Activated naive CD4-positive, alpha-beta T cell treated with anti-CD3 and anti-CD28 coated beads, Interleukin-2, amount 10 ng/mL, durations not matched to agents 7 days and 5 days (primary cell): ENCODE data around the gene CCDC158.
"Not testable (repeated sequence)": the region's sequence is repeated elsewhere in the genome, so short reads cannot be mapped to it uniquely, and the experiment has no call there.

Experiments used
- CTCF ChIA-PET: fragments of 350-600 bp; sonication (Branson Sonifier 250); formaldehyde crosslinking; loops from one replicate; lab custom pipeline; 2021; ENCODE audit warnings: antibody characterized with exemption; lab: Charles Lee
- DNase-seq: peaks from one replicate; pipeline ENCODE4 v3.0.0-alpha.2; 2020
- H3K27ac Mint-ChIP-seq: one replicate; pipeline ENCODE4 v1.8.0; 2021; ENCODE audit warnings: mild to moderate bottlenecking, moderate library complexity, mixed read lengths
- H3K27me3 Mint-ChIP-seq: one replicate; pipeline ENCODE4 v1.8.0; 2021; ENCODE audit warnings: mild to moderate bottlenecking, mixed read lengths
- H3K36me3 Mint-ChIP-seq: one replicate; pipeline ENCODE4 v1.8.0; 2021; ENCODE audit warnings: mixed read lengths
- H3K4me1 Mint-ChIP-seq: one replicate; pipeline ENCODE4 v1.8.0; 2021; ENCODE audit warnings: mixed read lengths
- H3K4me3 Mint-ChIP-seq: one replicate; pipeline ENCODE4 v1.8.0; 2021; ENCODE audit warnings: mild to moderate bottlenecking, moderate library complexity, mixed read lengths
- H3K9me3 Mint-ChIP-seq: one replicate; pipeline ENCODE4 v1.8.0; 2021; ENCODE audit warnings: mixed read lengths

Gene CCDC158

GRCh38 chr4:76443376-76443775 lies 22.4 kb upstream of the CCDC158 start:
- H3K9me3 Mint-ChIP-seq, result no peaks in the 10 kb centered on the region
- no peaks in the 10 kb centered on the region for H3K4me1 Mint-ChIP-seq
- CTCF ChIA-PET, result no interaction called here
- no peak overlapping the region for H3K4me3 Mint-ChIP-seq
- DNase-seq, result no peak
- H3K36me3 Mint-ChIP-seq, result no peaks in the 10 kb centered on the region
- no peak overlapping the region for H3K27ac Mint-ChIP-seq
- H3K27me3 Mint-ChIP-seq, result peaks cover 7% of the 10 kb centered on the region

GRCh38 chr4:76442807-76443206 lies 21.9 kb upstream of the CCDC158 start:
- H3K36me3 Mint-ChIP-seq, result no peaks in the 10 kb centered on the region
- no peak overlapping the region for H3K27ac Mint-ChIP-seq
- H3K27me3 Mint-ChIP-seq, result peaks cover 9% of the 10 kb centered on the region
- no peaks in the 10 kb centered on the region for H3K4me1 Mint-ChIP-seq
- CTCF ChIA-PET, result no interaction called here
- no peak for DNase-seq
- H3K4me3 Mint-ChIP-seq, result no peak overlapping the region
- H3K9me3 Mint-ChIP-seq, result no peaks in the 10 kb centered on the region

- no peak for DNase-seq
- no peak overlapping the region for H3K27ac Mint-ChIP-seq
- no peaks in the 10 kb centered on the region for H3K36me3 Mint-ChIP-seq
- H3K4me1 Mint-ChIP-seq, result no peaks in the 10 kb centered on the region
- no peaks in the 10 kb centered on the region for H3K9me3 Mint-ChIP-seq
- CTCF ChIA-PET, result no interaction called here
- peaks cover 16% of the 10 kb centered on the region for H3K27me3 Mint-ChIP-seq
- no peak overlapping the region for H3K4me3 Mint-ChIP-seq
Observed at GRCh38 chr4:76441881-76442280, 20.9 kb upstream of the CCDC158 start.

- H3K4me3 Mint-ChIP-seq, result no peak overlapping the region
- H3K4me1 Mint-ChIP-seq, result no peaks in the 10 kb centered on the region
- H3K27ac Mint-ChIP-seq, result no peak overlapping the region
- peaks cover 30% of the 10 kb centered on the region for H3K27me3 Mint-ChIP-seq
- no peak for DNase-seq
- no peaks in the 10 kb centered on the region for H3K36me3 Mint-ChIP-seq
- H3K9me3 Mint-ChIP-seq, result no peaks in the 10 kb centered on the region
- CTCF ChIA-PET, result no interaction called here
Observed at GRCh38 chr4:76439491-76439890, 18.6 kb upstream of the CCDC158 start.

- H3K36me3 Mint-ChIP-seq, result no peaks in the 10 kb centered on the region
- no peak overlapping the region for H3K4me3 Mint-ChIP-seq
- no peak for DNase-seq
- no peak overlapping the region for H3K27ac Mint-ChIP-seq
- peaks cover 39% of the 10 kb centered on the region for H3K27me3 Mint-ChIP-seq
- H3K9me3 Mint-ChIP-seq, result no peaks in the 10 kb centered on the region
- CTCF ChIA-PET, result no interaction called here
- H3K4me1 Mint-ChIP-seq, result no peaks in the 10 kb centered on the region
Observed at GRCh38 chr4:76435528-76436319, 14.8 kb upstream of the CCDC158 start.

GRCh38 chr4:76434901-76435527 lies 14.1 kb upstream of the CCDC158 start, which contains the start of gene SHROOM3:
Gene SHROOM3 (plus strand): TSS chr4:76435229. CDS start chr4:76436053, 824 bp downstream.
- peaks cover 39% of the 10 kb centered on the region for H3K27me3 Mint-ChIP-seq
- H3K27ac Mint-ChIP-seq, result no peak within 1 kb of the TSS
- H3K36me3 Mint-ChIP-seq, result no peaks in the 10 kb centered on the region
- CTCF ChIA-PET, result interaction anchor here (6.5 kb wide), 1 partner anchor 67 kb away, joined by 54 read pairs; no protein-coding TSS in a partner anchor
- no peaks in the 10 kb centered on the region for H3K4me1 Mint-ChIP-seq
- no peak within 1 kb of the TSS for H3K4me3 Mint-ChIP-seq
- no peaks in the 10 kb centered on the region for H3K9me3 Mint-ChIP-seq
- no peak for DNase-seq

GRCh38 chr4:76430519-76431388 lies 9.8 kb upstream of the CCDC158 start:
- CTCF ChIA-PET, result interaction anchor here (0.6 to 6.5 kb wide), 4 partner anchors 9 to 454 kb away, joined by 3 to 54 read pairs (median 5); partner anchors contain the start of gene CCDC158
- no peak for DNase-seq

GRCh38 chr4:76429636-76430035 lies 8.7 kb upstream of the CCDC158 start:
- Mint-ChIP-seq H3K27me3 (peaks cover 10% of the 10 kb centered on the region), H3K36me3 (no peaks in the 10 kb centered on the region), H3K4me1 (no peaks in the 10 kb centered on the region), H3K4me3 (no peak overlapping the region), H3K27ac (no peak overlapping the region), H3K9me3 (no peaks in the 10 kb centered on the region)
- CTCF ChIA-PET, result interaction anchor here (6.5 kb wide), 1 partner anchor 72 kb away, joined by 54 read pairs; no protein-coding TSS in a partner anchor
- DNase-seq, result no peak

More at GRCh38 chr4:76430519-76431388, 9.8 kb upstream of the CCDC158 start:
- no peak overlapping the region for H3K4me3 Mint-ChIP-seq
- H3K27me3 Mint-ChIP-seq, result peaks cover 18% of the 10 kb centered on the region
- H3K27ac Mint-ChIP-seq, result no peak overlapping the region
- no peaks in the 10 kb centered on the region for H3K4me1 Mint-ChIP-seq
- no peaks in the 10 kb centered on the region for H3K9me3 Mint-ChIP-seq
- no peaks in the 10 kb centered on the region for H3K36me3 Mint-ChIP-seq

- Mint-ChIP-seq H3K4me1 (peaks cover 3% of the 10 kb centered on the region), H3K4me3 (no peak overlapping the region), H3K27ac (no peak overlapping the region), H3K36me3 (no peaks in the 10 kb centered on the region), H3K9me3 (no peaks in the 10 kb centered on the region), H3K27me3 (peaks cover 19% of the 10 kb centered on the region)
- no peak for DNase-seq
- CTCF ChIA-PET, result no interaction called here
Observed at GRCh38 chr4:76426272-76426671, 5.3 kb upstream of the CCDC158 start.

- peaks cover 31% of the 10 kb centered on the region for H3K27me3 Mint-ChIP-seq
- H3K4me3 Mint-ChIP-seq, H3K36me3 Mint-ChIP-seq, CTCF ChIA-PET, H3K27ac Mint-ChIP-seq, H3K4me1 Mint-ChIP-seq, DNase-seq, H3K9me3 Mint-ChIP-seq: not testable (repeated sequence)
Observed at GRCh38 chr4:76423159-76423558, 2.2 kb upstream of the CCDC158 start.

GRCh38 chr4:76420188-76420761 lies 666 bp downstream of the CCDC158 start:
- Mint-ChIP-seq H3K27ac (no peak overlapping the region), H3K9me3 (no peaks in the 10 kb centered on the region), H3K4me1 (peaks cover 7% of the 10 kb centered on the region), H3K36me3 (no peaks in the 10 kb centered on the region), H3K27me3 (peaks cover 35% of the 10 kb centered on the region), H3K4me3 (no peak overlapping the region)
- no peak for DNase-seq
- CTCF ChIA-PET, result no interaction called here

- no peak for DNase-seq
- Mint-ChIP-seq H3K9me3 (no peaks in the 10 kb centered on the region), H3K36me3 (no peaks in the 10 kb centered on the region), H3K4me1 (no peaks in the 10 kb centered on the region), H3K27ac (no peak overlapping the region), H3K27me3 (no peaks in the 10 kb centered on the region), H3K4me3 (no peak overlapping the region)
- CTCF ChIA-PET, result no interaction called here
Observed at GRCh38 chr4:76410636-76411035, 10.3 kb downstream of the CCDC158 start.

- no peaks in the 10 kb centered on the region for H3K36me3 Mint-ChIP-seq
- CTCF ChIA-PET, result no interaction called here
- H3K27ac Mint-ChIP-seq, result no peak overlapping the region
- H3K4me1 Mint-ChIP-seq, result no peaks in the 10 kb centered on the region
- H3K4me3 Mint-ChIP-seq, result no peak overlapping the region
- no peak for DNase-seq
- peaks cover 5% of the 10 kb centered on the region for H3K27me3 Mint-ChIP-seq
- H3K9me3 Mint-ChIP-seq, result no peaks in the 10 kb centered on the region
Observed at GRCh38 chr4:76407440-76408119, 13.4 kb downstream of the CCDC158 start.
